Ascending aorta (tissue), 2 donors: Measurements from ENCODE around the gene PTPRN2. TPM values are rescaled to one million over a fixed set of nuclear protein-coding genes. Genes with fewer than 3 reads are reported as not detected.
A peak's percentile ranks its signal among the peaks of the same experiment; 100 is the strongest.

ENCODE experiments used
- DNase-seq, 2 donors: peaks; one replicate each; pipeline ENCODE4 v3.0.0-alpha.2; 2019; ENCODE audit warnings: low spot score in 2 of 2
- H3K27ac ChIP-seq, 2 donors: fragments of 200-600 bp; sonication (generic); one replicate each; pipeline ENCODE4 v1.5.1; 2016 to 2017; ENCODE audit warnings: mild to moderate bottlenecking in 1 of 2
- H3K27me3 ChIP-seq: fragments of 200-600 bp; sonication (generic); one replicate; pipeline ENCODE4 v1.5.1; 2017
- H3K36me3 ChIP-seq, 2 donors: fragments of 200-600 bp; sonication (generic); one replicate each; pipeline ENCODE4 v1.5.1; 2016
- H3K4me1 ChIP-seq, 2 donors: fragments of 200-600 bp; sonication (generic); one replicate each; pipeline ENCODE4 v1.5.1; 2016 to 2017; ENCODE audit warnings: mild to moderate bottlenecking in 1 of 2
- H3K4me3 ChIP-seq, 2 donors: fragments of 200-600 bp; sonication (generic); one replicate each; pipeline ENCODE4 v1.5.1; 2016 to 2017; ENCODE audit warnings: mild to moderate bottlenecking in 1 of 2
- H3K9me3 ChIP-seq, 2 donors: fragments of 200-600 bp; sonication (generic); one replicate each; pipeline ENCODE4 v1.5.1; 2016
- CTCF ChIP-seq, 3 experiments: fragments of 200-600 bp in 2 of 3; fragments of 450-650 bp in 1 of 3; sonication (generic) in 2 of 3; IDR thresholded peaks; one replicate each; pipeline ENCODE4 v1.5.1; 2016 to 2019; ENCODE audit warnings: antibody characterized with exemption in 3 of 3, mild to moderate bottlenecking in 1 of 3, moderate library complexity in 1 of 3
- intact Hi-C: fragments of 100-400 bp; cut with DNase I; formaldehyde crosslinking; loops from one replicate; pipeline ENCODE4 v1.15.1; 2023
- total RNA-seq: library from RNA; depleted of rRNA; stranded (reverse); fragments of >200 nt; gene quantifications from one replicate; pipeline ENCODE4 v1.1.0, GENCODE V29; 2016

Gene PTPRN2
- total RNA-seq, 1 donor from 2014 or later, result 7.3 TPM

- H3K36me3 ChIP-seq, result no peaks in the 10 kb centered on the region
- TF ChIP-seq CTCF (IDR thresholded peaks at IDR 0.05), result no peak
- H3K4me3 ChIP-seq, result no peak overlapping the region
- H3K27me3 ChIP-seq, result no peaks in the 10 kb centered on the region
- no peak overlapping the region for H3K27ac ChIP-seq
- peak in 1 of 2 donors; percentile 42 for DNase-seq
- no peaks in the 10 kb centered on the region for H3K4me1 ChIP-seq
- intact Hi-C loops, result no loop called here
- peaks cover 0 to 10% of the 10 kb centered on the region in 2 donors for H3K9me3 ChIP-seq
These were observed 1058.8 kb downstream of the PTPRN2 start for GRCh38 chr7:157528785-157529341.

DNA sequence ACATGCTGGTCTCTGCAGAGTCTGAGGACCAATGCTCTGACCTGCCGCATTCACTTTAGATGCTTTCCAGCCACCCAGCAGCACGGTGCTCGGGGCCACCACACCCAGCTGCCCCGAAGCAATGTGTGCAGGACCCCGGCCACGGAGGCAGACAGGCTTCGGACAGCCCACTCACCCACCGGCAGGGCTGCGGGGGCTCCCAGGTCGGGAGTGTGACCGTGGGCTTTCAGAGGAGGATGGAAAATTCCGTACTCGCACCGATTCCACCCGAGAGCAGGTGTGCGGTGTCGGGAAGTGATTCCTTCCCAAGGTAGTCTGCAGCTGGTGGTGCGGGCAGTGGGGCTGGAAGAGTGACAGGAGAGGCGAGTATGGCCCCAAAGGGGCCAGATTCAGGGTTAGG, 1059.9 kb downstream of the PTPRN2 start:
- Histone ChIP-seq H3K4me3 (no peak overlapping the region), H3K36me3 (no peaks in the 10 kb centered on the region), H3K27me3 (no peaks in the 10 kb centered on the region), H3K4me1 (no peaks in the 10 kb centered on the region), H3K27ac (no peak overlapping the region), H3K9me3 (peaks cover 0 to 3% of the 10 kb centered on the region in 2 donors)
- intact Hi-C loops, result no loop called here
- DNase-seq, result peak in 1 of 2 donors; percentile 39
- TF ChIP-seq CTCF (IDR thresholded peaks at IDR 0.05), result no peak

GRCh38 chr7:157526913-157527634, 1060.5 kb downstream of the PTPRN2 start:
- Histone ChIP-seq H3K36me3 (no peaks in the 10 kb centered on the region), H3K9me3 (no peaks in the 10 kb centered on the region), H3K4me3 (no peak overlapping the region), H3K27me3 (no peaks in the 10 kb centered on the region), H3K4me1 (no peaks in the 10 kb centered on the region), H3K27ac (no peak overlapping the region)
- DNase-seq, result peak in 1 of 2 donors; percentile 37
- intact Hi-C loops, result no loop called here
- TF ChIP-seq CTCF (IDR thresholded peaks at IDR 0.05), result no peak

DNA sequence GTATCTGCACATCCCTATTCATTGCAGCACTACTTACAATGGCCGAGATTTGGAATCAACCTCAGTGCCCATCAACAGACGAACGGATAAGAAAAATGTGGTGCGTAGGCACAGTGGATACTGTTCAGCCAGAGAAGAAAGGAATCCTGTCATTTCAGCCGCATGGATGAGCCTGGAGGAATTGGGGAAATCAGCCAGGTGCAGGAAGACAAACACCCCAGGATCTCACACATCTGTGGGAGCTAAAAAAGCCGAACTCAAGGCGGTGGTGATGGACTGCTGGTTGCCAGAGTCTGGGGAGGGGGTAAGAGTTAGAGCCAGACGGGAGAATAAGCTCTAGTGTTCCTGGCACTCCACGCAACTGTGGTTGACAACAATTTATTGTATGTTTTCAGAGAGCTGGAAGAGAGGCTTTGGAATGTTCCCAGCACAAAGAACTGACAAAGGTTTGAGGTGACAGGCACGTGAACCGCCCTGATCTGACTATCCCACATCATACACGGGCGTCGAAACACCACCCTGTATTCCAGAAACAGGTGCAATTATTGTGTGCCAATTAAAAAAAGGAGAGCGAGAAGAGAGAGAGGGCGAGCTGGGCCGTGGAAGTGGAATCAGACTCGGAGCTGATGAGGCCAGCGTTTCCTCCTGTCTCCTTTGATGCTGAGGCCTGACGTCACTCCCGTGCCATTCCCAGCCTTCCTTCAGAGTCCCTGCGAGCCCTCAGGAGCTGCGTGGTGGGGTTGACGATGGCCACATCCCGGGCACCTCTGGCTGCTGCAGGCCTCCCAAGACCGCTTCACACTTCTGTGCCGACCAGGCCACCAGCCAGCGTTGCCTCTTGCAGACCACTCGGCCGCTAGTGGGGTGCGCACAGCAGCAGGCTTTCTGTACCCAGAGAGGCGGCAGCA, 1061.4 kb downstream of the PTPRN2 start:
- no peaks in the 10 kb centered on the region for H3K4me1 ChIP-seq
- DNase-seq, result peak in 1 of 2 donors; percentile 60
- H3K36me3 ChIP-seq, result no peaks in the 10 kb centered on the region
- no peak overlapping the region for H3K27ac ChIP-seq
- no peak for TF ChIP-seq CTCF (IDR thresholded peaks at IDR 0.05)
- no peaks in the 10 kb centered on the region for H3K9me3 ChIP-seq
- no peaks in the 10 kb centered on the region for H3K27me3 ChIP-seq
- intact Hi-C loops, result no loop called here
- no peak overlapping the region for H3K4me3 ChIP-seq

- no peaks in the 10 kb centered on the region for H3K27me3 ChIP-seq
- H3K4me3 ChIP-seq, result no peak overlapping the region
- no peak overlapping the region for H3K27ac ChIP-seq
- DNase-seq, result no peak
- H3K36me3 ChIP-seq, result no peaks in the 10 kb centered on the region
- no peaks in the 10 kb centered on the region for H3K9me3 ChIP-seq
- H3K4me1 ChIP-seq, result no peaks in the 10 kb centered on the region
- no peak for TF ChIP-seq CTCF (IDR thresholded peaks at IDR 0.05)
- intact Hi-C loops, result no loop called here
These were observed 1062.1 kb downstream of the PTPRN2 start for GRCh38 chr7:157525491-157525915.
